Measurements from ENCODE around the gene SULF2.
"Not testable (repeated sequence)": the region's sequence is repeated elsewhere in the genome, so short reads cannot be mapped to it uniquely, and the experiment has no call there.

SULF2 gene

DNA sequence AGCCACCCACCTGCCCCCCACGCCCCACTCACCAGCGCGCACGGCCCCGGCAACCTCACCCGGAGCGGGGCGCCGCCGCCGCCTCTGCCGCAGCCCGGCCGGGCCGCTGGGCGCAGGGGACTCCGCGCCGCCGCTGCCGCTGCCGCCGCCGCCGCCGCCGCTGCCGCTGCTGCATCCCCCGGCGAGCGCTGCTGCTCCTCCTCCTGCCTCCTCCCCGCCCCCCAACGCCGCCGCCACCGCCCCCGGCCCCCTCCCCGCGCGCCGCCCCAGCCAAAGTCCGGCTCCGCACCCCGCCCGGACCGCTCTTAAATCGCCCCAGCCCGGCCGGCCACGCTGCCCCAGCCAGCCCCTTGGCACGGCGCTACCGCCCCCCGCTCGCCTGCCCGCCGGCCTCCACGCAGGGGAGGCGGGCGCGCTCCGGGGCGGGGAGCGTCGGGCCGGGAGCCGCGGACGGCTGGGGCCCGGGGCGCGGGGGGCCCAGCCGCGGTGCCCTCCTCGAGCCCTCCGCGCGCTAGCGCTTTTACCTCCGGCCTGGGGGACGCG, at the start of gene SULF2:
Gene SULF2 (minus strand): TSS at position 171 of the 543 bp plus-strand sequence. CDS start 28,118 bp downstream, outside the sequence.
- DNase-seq (ENCODE audit: low spot score) = peak; percentile 65

GRCh38 chr20:47831675-47832074, 46.4 kb upstream of the SULF2 start:
- not testable (repeated sequence) for DNase-seq (ENCODE audit: low spot score)

DNA sequence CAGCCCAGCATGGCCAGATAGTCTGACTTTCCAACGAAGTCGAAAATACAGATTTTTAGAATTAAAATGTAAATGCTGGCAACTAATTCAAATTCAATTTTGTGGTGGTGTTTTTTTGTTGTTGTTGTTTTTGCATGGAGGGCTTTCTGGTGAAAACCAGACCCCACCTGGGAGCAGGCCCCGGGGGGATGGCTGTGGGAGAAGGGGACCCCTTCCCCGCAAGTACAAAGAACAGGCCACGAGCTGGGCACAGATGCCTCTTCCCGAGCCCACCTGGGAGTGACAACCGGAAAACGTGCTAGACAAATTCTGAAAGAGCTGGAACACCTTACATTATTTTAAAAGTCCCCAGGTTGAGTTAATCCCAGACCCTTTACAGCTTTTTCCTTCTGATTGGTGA, 41.4 kb upstream of the SULF2 start:
- DNase-seq (ENCODE audit: low spot score) = not testable (repeated sequence)

GRCh38 chr20:47826006-47826405, 40.7 kb upstream of the SULF2 start:
- DNase-seq (ENCODE audit: low spot score) = not testable (repeated sequence)

DNA sequence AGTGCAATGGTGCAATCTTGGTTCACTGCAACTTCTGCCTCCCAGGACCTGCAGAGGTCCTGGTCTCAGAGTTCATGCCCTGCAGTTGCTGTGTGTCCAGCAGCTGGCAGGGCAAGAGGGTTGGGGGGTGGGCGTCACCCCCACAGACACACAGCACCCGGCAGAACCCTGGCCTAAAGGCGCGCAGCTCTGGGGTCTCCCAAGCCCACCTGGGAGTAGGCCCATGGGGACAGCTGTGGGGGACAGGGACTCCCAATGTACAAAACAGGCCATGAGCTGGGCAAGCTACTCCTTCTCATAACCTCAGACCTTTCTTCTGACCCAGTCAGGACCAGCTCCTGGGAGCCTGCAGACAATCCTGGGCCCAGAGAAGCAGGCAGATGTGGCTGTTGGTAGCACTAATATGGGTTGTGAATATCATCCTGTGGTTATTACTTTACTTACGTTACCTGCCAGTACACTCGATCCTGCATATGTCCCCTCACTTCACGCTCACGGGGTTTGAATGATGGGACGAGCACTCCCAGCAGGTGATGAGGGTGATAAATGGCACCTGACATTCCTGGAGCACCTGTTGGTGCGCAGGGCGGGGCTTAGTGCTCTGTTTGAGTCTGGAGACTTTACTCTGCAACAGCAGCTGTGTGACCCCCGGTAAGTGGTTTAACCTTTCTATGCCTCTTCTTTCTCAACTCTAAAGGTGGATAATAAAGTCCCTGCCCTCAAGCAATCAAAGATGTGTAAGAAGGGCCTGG, 39.9 kb upstream of the SULF2 start:
- no peak for DNase-seq (ENCODE audit: low spot score)

GRCh38 chr20:47823941-47824340, 38.7 kb upstream of the SULF2 start:
- DNase-seq (ENCODE audit: low spot score) = not testable (repeated sequence)

GRCh38 chr20:47821481-47822100, 36.3 kb upstream of the SULF2 start:
- no peak for DNase-seq (ENCODE audit: low spot score)

DNA sequence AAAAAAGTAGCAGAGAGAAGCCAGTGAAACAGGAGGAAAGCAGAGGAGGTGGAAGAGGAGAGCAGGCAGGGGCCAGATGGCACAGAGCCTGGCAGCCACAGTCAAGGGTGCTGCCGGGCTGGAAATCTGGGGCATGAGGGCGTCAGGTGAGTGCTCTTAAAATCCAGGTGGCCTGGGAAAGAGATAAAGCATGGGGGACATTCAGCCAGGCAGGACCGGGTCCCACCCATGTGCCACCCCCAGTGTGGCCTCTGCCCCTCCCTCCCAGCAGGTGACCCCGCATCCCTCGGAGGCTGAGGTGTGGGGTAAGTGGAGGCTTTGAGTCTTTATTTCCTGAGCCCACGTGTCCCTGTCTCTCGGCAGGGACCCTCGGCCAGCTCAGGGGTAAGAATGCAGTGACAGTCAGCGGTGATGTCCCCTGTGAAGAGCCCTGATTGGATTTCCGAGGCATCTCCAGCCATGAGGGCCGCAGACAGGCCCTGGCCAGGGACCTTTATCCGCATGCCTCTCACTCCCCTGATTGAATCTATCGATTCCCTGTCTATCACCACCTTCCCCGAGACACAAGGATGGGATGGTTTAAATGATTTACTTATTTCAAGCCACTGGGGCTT, 33.8 kb upstream of the SULF2 start:
- DNase-seq (ENCODE audit: low spot score) = no peak

- DNase-seq (ENCODE audit: low spot score) = no peak
Observed at GRCh38 chr20:47818466-47818865, 33.2 kb upstream of the SULF2 start.

GRCh38 chr20:47818016-47818415, 32.7 kb upstream of the SULF2 start:
- DNase-seq (ENCODE audit: low spot score) = no peak

DNA sequence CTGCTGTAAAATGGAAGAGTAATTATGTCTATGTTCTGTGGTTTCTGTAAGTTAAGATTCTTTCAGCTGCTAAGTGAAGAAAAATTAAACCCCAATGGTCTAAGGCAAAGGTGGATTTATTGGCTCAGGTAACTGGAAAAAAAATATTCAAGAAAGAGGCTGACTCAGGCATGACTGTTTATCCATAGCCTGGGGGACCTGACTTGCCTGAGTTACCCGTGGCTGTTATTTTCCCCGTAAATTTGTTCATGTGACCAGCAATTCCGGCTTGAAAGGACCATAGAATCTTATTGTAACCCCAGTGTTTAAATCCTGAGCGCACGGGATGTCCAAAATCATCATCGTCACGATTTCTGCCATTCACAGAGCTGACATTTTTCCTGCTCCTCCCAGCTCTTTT, 32.3 kb upstream of the SULF2 start:
- no peak for DNase-seq (ENCODE audit: low spot score)

- DNase-seq (ENCODE audit: low spot score) = no peak
Observed at GRCh38 chr20:47816487-47817451, 31.5 kb upstream of the SULF2 start.

DNA sequence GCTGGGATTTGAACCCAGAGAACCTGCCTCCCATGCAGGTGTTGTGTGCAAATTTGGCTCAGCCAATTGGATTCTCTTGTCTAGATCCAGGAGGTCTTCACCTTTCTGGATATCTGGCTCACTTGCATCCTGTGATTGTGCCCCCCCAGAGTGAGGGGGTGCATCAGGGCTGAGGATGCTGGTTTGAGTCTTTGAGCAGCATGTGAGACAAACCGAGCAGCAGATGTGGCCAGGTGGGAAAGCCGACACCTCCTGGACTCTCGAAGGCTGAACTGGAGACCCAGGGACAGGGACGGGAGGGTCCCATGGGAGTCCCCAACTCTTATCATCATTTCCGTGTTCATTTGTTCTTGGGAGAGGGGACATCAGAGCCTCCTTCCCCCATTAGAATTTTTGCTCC, 30.6 kb upstream of the SULF2 start:
- DNase-seq (ENCODE audit: low spot score) = no peak

GRCh38 chr20:47815416-47815806, 30.1 kb upstream of the SULF2 start:
- no peak for DNase-seq (ENCODE audit: low spot score)

DNA sequence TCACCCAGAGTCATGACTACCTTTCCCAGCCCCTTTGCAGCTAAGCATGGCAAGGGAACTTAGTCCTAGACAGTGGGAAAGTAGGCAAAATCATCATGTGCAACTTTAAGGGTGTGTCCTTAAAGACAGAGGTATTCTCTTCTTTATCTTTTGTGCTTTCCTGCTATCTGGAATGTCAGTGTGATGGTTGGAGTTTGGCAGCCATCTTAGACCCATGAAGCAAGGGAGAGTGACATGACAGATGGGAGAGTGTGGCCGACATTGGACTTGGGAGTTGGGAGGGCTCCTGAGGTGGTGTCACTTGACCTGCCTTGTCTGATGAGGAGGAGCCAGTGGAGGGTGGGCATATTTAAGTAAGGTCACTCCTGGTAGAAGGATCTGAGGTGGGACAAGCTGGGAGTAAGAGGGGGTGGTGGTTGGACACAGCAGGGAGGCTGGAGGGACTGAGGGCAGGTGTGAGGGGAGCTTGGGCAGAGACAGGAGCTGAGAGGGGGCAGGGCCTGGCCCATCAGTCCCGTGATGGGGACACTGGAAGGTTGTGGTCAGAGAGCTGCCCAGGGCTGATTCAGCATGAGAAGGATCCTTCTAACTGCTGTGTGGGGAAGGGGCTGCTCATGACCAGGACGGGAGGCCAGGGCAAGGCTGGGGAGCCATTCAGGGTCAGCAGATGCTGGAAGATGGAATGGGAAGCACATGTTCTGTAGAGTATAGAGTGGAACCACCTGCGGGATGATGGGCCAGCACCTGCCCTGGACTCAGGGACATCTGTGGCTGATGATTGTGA, 29.5 kb upstream of the SULF2 start:
- no peak for DNase-seq (ENCODE audit: low spot score)

GRCh38 chr20:47810721-47811347, 25.6 kb upstream of the SULF2 start:
- no peak for DNase-seq (ENCODE audit: low spot score)

- DNase-seq (ENCODE audit: low spot score) = no peak
Observed at GRCh38 chr20:47810116-47810677, 24.9 kb upstream of the SULF2 start.

- DNase-seq (ENCODE audit: low spot score) = peak; percentile 42
Observed at GRCh38 chr20:47809161-47809960, 24.1 kb upstream of the SULF2 start.

- DNase-seq (ENCODE audit: low spot score) = no peak
Observed at GRCh38 chr20:47805951-47806350, 20.7 kb upstream of the SULF2 start.
